ENCODE results near the gene PRDX2.

DNA sequence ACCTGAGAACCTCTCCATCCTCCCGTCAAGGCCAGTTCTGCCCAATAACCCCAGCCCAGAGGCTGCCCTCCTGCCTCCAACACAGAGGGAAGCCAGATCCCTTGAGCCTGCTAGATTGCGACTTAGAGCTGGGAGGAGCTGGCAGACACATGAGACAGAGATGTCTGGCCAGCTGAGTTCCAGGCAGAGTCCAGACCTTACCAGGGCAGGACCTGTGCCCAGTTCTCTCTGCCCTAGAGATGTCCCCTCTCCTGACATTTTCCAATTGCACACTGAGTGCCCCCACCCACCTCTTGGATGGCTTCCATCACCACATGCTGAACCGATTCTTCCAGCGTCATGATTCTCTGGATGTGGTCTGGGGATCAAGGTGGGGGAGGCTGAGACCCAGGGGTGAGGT is 29.3 kb downstream of the PRDX2 start:
- TF ChIP-seq ZNF274 (IDR thresholded peaks at IDR 0.05; ENCODE audit: low read depth, low read length) (no peak), YY1 (IDR thresholded peaks at IDR 0.05; ENCODE audit: insufficient read depth, insufficient read length) (no peak), SUZ12 (IDR thresholded peaks at IDR 0.05; ENCODE audit: extremely low read depth, insufficient read depth, insufficient read length) (no peak)

Measured in NT2/D1 (cell line).